A549 (cell line): ENCODE data around the gene MED16.
"Not testable (repeated sequence)": the region's sequence is repeated elsewhere in the genome, so short reads cannot be mapped to it uniquely, and the experiment has no call there.

Source experiments
- ATOH8 ChIP-seq: fragments of 250-450 bp; sonication (Bioruptor Pico); IDR thresholded peaks from 2 replicates; pipeline ENCODE4 v1.5.0; 2020; ENCODE audit warnings: low read depth, mild to moderate bottlenecking, moderate library complexity
- CBX8 ChIP-seq: fragments of 200-600 bp; sonication (generic); IDR thresholded peaks from 2 replicates; pipeline ENCODE4 v1.6.1; 2016
- CEBPB ChIP-seq, 2 experiments: fragments of >200 bp in 1 of 2; sonication (Bioruptor Twin) in 1 of 2; formaldehyde crosslinking in 1 of 2; IDR thresholded peaks; 2 replicates each; pipeline ENCODE4 v1.6.1; 2012 to 2016
- CHD2 ChIP-seq: fragments of 150-350 bp; IDR thresholded peaks from 2 replicates; pipeline ENCODE4 v1.6.1; 2014; ENCODE audit warnings: low read length; ENCODE audit not compliant: partially characterized antibody
- CTCF ChIP-seq: fragments of >200 bp; sonication (Bioruptor Twin); formaldehyde crosslinking; IDR thresholded peaks from 3 replicates; pipeline ENCODE4 v1.5.1; 2016
- EP300 ChIP-seq, 2 experiments: fragments of >200 bp; sonication (Bioruptor Twin); formaldehyde crosslinking; IDR thresholded peaks; 2 replicates in 1 of 2; 3 replicates in 1 of 2; pipeline ENCODE4 v1.6.1; 2016 to 2017
- ESRRA ChIP-seq: fragments of 150-350 bp; IDR thresholded peaks from 2 replicates; pipeline ENCODE4 v1.6.1; 2014; ENCODE audit warnings: mild to moderate bottlenecking, low read length, borderline replicate concordance
- JUN ChIP-seq, 2 experiments: fragments of >200 bp; sonication (Bioruptor Twin); formaldehyde crosslinking; IDR thresholded peaks; 2 replicates in 1 of 2; 3 replicates in 1 of 2; pipeline ENCODE4 v1.6.1; 2016 to 2017
- MAZ ChIP-seq: fragments of 150-350 bp; IDR thresholded peaks from 2 replicates; pipeline ENCODE4 v1.6.1; 2014; ENCODE audit warnings: antibody characterized with exemption, low read depth, low read length, borderline replicate concordance
- NR3C1 ChIP-seq: fragments of >200 bp; sonication (Bioruptor Twin); formaldehyde crosslinking; IDR thresholded peaks from 3 replicates; pipeline ENCODE4 v1.6.1; 2017
- POLR2A ChIP-seq: IDR thresholded peaks from 2 replicates; pipeline ENCODE4 v1.6.1; 2012; ENCODE audit warnings: mild to moderate bottlenecking, low read length
- RAD21 ChIP-seq, 2 experiments: fragments of >200 bp in 1 of 2; sonication (Bioruptor Twin) in 1 of 2; formaldehyde crosslinking in 1 of 2; IDR thresholded peaks in 1 of 2; conservative IDR thresholded peaks in 1 of 2; 2 replicates in 1 of 2; 3 replicates in 1 of 2; pipeline ENCODE4 v1.6.1; 2012 to 2018; ENCODE audit warnings: inconsistent platforms in 1 of 2
- REST ChIP-seq: fragments of 200-600 bp; sonication (generic); IDR thresholded peaks from 2 replicates; pipeline ENCODE4 v1.6.1; 2016; ENCODE audit warnings: antibody characterized with exemption, mild to moderate bottlenecking, moderate library complexity

- TF ChIP-seq POLR2A; CHD2; ESRRA; CEBPB (IDR thresholded peaks at IDR 0.05); MAZ; CBX8; EP300 (IDR thresholded peaks at IDR 0.05); JUN (IDR thresholded peaks at IDR 0.05); CTCF; RAD21 (conservative IDR thresholded peaks at IDR 0.05 in 1 of 2, IDR thresholded peaks at IDR 0.05 in 1 of 2); NR3C1; ATOH8 (CRISPR knock-in tag); REST: not testable (repeated sequence)
Measured at GRCh38 chr19:853614-854220, 39.3 kb downstream of the MED16 start.
